A673 (cell line): ENCODE data around the gene CEBPZ. TPM values are rescaled to one million over a fixed set of nuclear protein-coding genes. Genes with fewer than 3 reads are reported as not detected.

Experiments used
- BruUV-seq: library from RNA; stranded (reverse); fragments of 400-500 nt; replicated peaks from 2 replicates; lab custom pipeline; 2021; lab: Mats Ljungman, UMichigan
- CTCF ChIA-PET: fragments of 300-600 bp; sonication (Branson Sonifier 250); formaldehyde crosslinking; loops from one replicate; lab custom pipeline; 2022; ENCODE audit warnings: antibody characterized with exemption; lab: Charles Lee
- POLR2A ChIA-PET: fragments of 300-600 bp; sonication (Branson Sonifier 250); formaldehyde crosslinking; loops from one replicate; lab custom pipeline; 2022; ENCODE audit warnings: antibody characterized with exemption; ENCODE audit not compliant: low non-redundant PET; lab: Charles Lee
- DNase-seq: peaks from one replicate; pipeline ENCODE4 v3.0.0-alpha.2; 2015; ENCODE audit warnings: low spot score
- H3K27ac ChIP-seq: fragments of 200-600 bp; sonication (generic); 2 replicates; pipeline ENCODE4 v1.5.1; 2016; ENCODE audit warnings: mixed run types, low read depth, mild to moderate bottlenecking, mixed read lengths, antibody characterized with exemption, low read length; ENCODE audit not compliant: poor library complexity, severe bottlenecking
- H3K27me3 ChIP-seq: fragments of 200-600 bp; sonication (generic); replicated peaks from 2 replicates; pipeline ENCODE4 v1.6.1; 2017; ENCODE audit warnings: mixed run types, low read depth, mild to moderate bottlenecking, mixed read lengths, antibody characterized with exemption, low read length; ENCODE audit not compliant: insufficient read depth, poor library complexity
- H3K36me3 ChIP-seq: fragments of 200-600 bp; sonication (generic); 2 replicates; pipeline ENCODE4 v1.6.1; 2016; ENCODE audit warnings: mixed run types, mild to moderate bottlenecking, mixed read lengths, antibody characterized with exemption, low read length; ENCODE audit not compliant: insufficient read depth, poor library complexity, severe bottlenecking
- H3K4me1 ChIP-seq: fragments of 200-600 bp; sonication (generic); 2 replicates; pipeline ENCODE4 v1.6.1; 2017; ENCODE audit warnings: mixed run types, mild to moderate bottlenecking, mixed read lengths, antibody characterized with exemption, low read length; ENCODE audit not compliant: insufficient read depth, poor library complexity, severe bottlenecking
- H3K4me3 ChIP-seq: fragments of 200-600 bp; sonication (generic); 2 replicates; pipeline ENCODE4 v1.5.1; 2016; ENCODE audit warnings: low read depth, mixed run types, mild to moderate bottlenecking, mixed read lengths, low read length; ENCODE audit not compliant: poor library complexity, severe bottlenecking
- H3K9me3 ChIP-seq: fragments of 200-600 bp; sonication (generic); 2 replicates; pipeline ENCODE4 v1.6.1; 2016; ENCODE audit warnings: mixed run types, low read depth, mild to moderate bottlenecking, mixed read lengths, antibody characterized with exemption, low read length; ENCODE audit not compliant: poor library complexity, severe bottlenecking
- CTCF ChIP-seq: fragments of 300-800, 200-600 bp; sonication (generic); conservative IDR thresholded peaks from 2 replicates; pipeline ENCODE4 v1.5.1; 2017; ENCODE audit warnings: low read depth, mild to moderate bottlenecking, antibody characterized with exemption, low read length, moderate library complexity, mixed read lengths
- EZH2 ChIP-seq: fragments of 200-600 bp; sonication (generic); IDR thresholded peaks from 2 replicates; pipeline ENCODE4 v1.6.1; 2017; ENCODE audit warnings: borderline replicate concordance, low read depth, mild to moderate bottlenecking, mixed read lengths, antibody characterized with exemption, low read length; ENCODE audit not compliant: poor library complexity, severe bottlenecking
- intact Hi-C: fragments of 100-400 bp; cut with micrococcal nuclease; formaldehyde crosslinking; loops from one replicate; pipeline ENCODE4 v1.10.0; 2022; ENCODE audit not compliant: unreplicated experiment
- total RNA-seq: library from RNA; stranded (reverse); gene quantifications from 2 replicates; pipeline ENCODE4 v1.2.3, GENCODE V29; 2021

Gene CEBPZ
- total RNA-seq, 1 experiment from 2014 or later: 98.9 TPM

DNA sequence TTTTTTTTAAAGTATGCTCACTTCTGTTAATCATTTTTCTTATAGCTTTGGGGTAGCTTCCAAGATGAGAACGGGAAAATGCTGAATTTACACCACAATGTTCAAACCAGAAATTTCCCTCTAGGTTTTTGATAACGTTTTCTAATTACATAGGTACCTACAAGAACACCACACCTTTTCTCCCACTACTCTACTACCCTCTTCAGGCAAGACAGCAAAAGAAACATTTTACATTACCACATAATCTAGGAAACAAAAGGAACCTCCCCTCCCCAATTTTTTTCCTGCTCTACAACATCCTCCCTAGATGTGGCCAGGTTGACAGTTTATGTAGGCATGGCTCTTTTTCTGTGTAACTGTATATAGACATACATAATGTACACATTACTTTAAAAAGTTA, 32.4 kb upstream of the CEBPZ start:
- ChIA-PET CTCF (interaction anchor here (1.0 kb wide), 1 partner anchor 221 kb away, joined by 3 read pairs; no protein-coding TSS in a partner anchor), POLR2A (no interaction called here)
- Histone ChIP-seq H3K4me3 (no peak overlapping the region), H3K4me1 (no peaks in the 10 kb centered on the region), H3K36me3 (peaks cover 24% of the 10 kb centered on the region), H3K9me3 (no peaks in the 10 kb centered on the region), H3K27ac (no peak overlapping the region), H3K27me3 (no peaks in the 10 kb centered on the region)
- no peak for TF ChIP-seq EZH2
- no peak for TF ChIP-seq CTCF
- DNase-seq: no peak
- no TSS peak for BruUV-seq
- intact Hi-C loops: no loop called here

GRCh38 chr2:37262522-37262921, 31.1 kb upstream of the CEBPZ start:
- intact Hi-C loops: no loop called here
- no peaks in the 10 kb centered on the region for H3K9me3 ChIP-seq
- H3K27ac ChIP-seq: no peak overlapping the region
- no peak overlapping the region for H3K4me3 ChIP-seq
- H3K27me3 ChIP-seq: no peaks in the 10 kb centered on the region
- ChIA-PET POLR2A (no interaction called here), CTCF (no interaction called here)
- no peak for DNase-seq
- no peaks in the 10 kb centered on the region for H3K4me1 ChIP-seq
- no peak for TF ChIP-seq CTCF
- no peak for TF ChIP-seq EZH2
- no TSS peak for BruUV-seq
- peaks cover 26% of the 10 kb centered on the region for H3K36me3 ChIP-seq

- no peak for TF ChIP-seq EZH2
- no peak for TF ChIP-seq CTCF
- intact Hi-C loops: no loop called here
- DNase-seq: no peak
- Histone ChIP-seq H3K36me3 (peaks cover 87% of the 10 kb centered on the region), H3K27ac (no peak overlapping the region), H3K27me3 (no peaks in the 10 kb centered on the region), H3K4me1 (no peaks in the 10 kb centered on the region), H3K9me3 (no peaks in the 10 kb centered on the region), H3K4me3 (no peak overlapping the region)
- BruUV-seq: no TSS peak
- POLR2A ChIA-PET: no interaction called here
- CTCF ChIA-PET: no interaction called here
Measured at GRCh38 chr2:37250869-37251740, 19.7 kb upstream of the CEBPZ start.
